ENCODE data around the gene PRPF40B.

The PRPF40B gene

DNA sequence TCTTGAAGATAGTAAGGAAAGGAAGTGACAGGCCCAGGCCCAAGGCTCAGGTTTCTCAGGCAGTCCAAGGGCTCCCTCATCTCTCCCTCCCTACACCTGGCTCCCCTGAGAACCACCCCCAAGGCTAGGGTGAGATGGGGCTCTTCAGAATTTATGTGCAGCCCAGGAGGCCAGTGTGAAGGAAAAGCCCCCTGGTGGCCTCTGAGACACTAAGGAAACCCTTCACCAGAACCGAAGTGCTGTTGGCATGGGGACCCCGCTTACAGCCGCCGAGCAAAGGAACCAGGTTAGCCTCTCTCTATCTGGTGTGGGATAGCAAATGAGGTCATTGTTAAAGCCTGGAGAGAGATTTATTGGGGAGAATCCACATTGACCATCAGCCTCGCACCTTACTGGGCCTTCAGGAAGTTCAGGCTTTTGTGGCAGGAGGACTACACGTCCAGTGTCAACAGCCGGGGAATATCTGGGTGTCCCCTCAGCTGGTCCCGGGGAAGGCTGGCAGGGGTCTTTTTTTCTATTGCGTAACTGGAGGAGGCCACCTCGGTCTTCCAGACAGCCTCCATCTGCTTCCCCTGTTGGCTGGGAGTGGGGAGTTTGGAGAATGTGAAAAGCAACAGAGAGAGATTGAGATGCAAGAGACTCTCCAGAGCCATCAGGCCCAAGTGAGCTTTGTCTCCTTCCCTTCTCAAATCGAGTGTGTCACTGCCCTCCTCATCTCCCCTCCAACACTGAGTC lies 36.0 kb upstream of the PRPF40B start:
- Histone ChIP-seq H3K4me2 (ENCODE audit: low read length) (no peak overlapping the region), H3K9ac (ENCODE audit: low read length) (no peak overlapping the region), H3K27ac (ENCODE audit: low read depth, low read length, poor library complexity, severe bottlenecking) (no peak overlapping the region), H3K4me3 (ENCODE audit: low read depth, low read length, poor library complexity, severe bottlenecking) (no peak overlapping the region), H4K20me1 (ENCODE audit: insufficient read depth, low read length) (no peaks in the 10 kb centered on the region), H3K79me2 (ENCODE audit: insufficient read depth, low read length) (no peaks in the 10 kb centered on the region), H3F3A (ENCODE audit: insufficient read depth, low read length) (no peaks in the 10 kb centered on the region), H3K9me2 (ENCODE audit: low read depth, low read length) (no peaks in the 10 kb centered on the region), H2AFZ (ENCODE audit: low read length) (no peak overlapping the region), H3K36me3 (ENCODE audit: insufficient read depth, low read length) (peaks cover 10% of the 10 kb centered on the region), H3K9me3 (ENCODE audit: low read length) (peaks cover 7% of the 10 kb centered on the region; the same call in 1 of the 2 replicates), H3K27me3 (ENCODE audit: insufficient read depth, low read length) (no peaks in the 10 kb centered on the region), H3K4me1 (ENCODE audit: insufficient read depth, low read length, severe bottlenecking) (no peaks in the 10 kb centered on the region)
- TF ChIP-seq, protein P1, sequence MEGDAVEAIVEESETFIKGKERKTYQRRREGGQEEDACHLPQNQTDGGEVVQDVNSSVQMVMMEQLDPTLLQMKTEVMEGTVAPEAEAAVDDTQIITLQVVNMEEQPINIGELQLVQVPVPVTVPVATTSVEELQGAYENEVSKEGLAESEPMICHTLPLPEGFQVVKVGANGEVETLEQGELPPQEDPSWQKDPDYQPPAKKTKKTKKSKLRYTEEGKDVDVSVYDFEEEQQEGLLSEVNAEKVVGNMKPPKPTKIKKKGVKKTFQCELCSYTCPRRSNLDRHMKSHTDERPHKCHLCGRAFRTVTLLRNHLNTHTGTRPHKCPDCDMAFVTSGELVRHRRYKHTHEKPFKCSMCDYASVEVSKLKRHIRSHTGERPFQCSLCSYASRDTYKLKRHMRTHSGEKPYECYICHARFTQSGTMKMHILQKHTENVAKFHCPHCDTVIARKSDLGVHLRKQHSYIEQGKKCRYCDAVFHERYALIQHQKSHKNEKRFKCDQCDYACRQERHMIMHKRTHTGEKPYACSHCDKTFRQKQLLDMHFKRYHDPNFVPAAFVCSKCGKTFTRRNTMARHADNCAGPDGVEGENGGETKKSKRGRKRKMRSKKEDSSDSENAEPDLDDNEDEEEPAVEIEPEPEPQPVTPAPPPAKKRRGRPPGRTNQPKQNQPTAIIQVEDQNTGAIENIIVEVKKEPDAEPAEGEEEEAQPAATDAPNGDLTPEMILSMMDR (IDR thresholded peaks at IDR 0.05; ENCODE audit: low read length): no peak
- TF ChIP-seq EZH2 (IDR thresholded peaks at IDR 0.05; ENCODE audit: borderline replicate concordance, low read length): no peak

DNA sequence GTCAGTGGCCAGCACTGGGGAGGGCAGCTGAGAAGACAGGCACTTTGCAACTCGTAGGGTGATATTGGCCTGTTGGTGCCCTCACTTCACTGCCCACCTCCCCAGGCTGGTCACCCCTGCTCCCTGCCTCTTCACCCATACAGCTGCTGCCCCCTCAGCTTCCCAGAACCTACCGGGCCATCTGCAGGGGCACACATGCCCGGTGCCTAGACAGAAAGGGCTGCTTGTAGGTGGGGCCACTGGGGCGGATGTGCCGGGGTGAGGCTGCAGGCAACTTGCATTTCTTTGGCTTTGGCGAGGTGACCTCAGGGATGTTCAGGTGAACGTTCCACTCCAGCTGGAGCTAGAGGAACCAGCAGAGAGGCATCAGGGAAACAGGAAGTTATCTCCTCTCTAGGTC lies 35.1 kb upstream of the PRPF40B start:
- Histone ChIP-seq H3K9me2 (ENCODE audit: low read depth, low read length) (no peaks in the 10 kb centered on the region), H3K79me2 (ENCODE audit: insufficient read depth, low read length) (no peaks in the 10 kb centered on the region), H3K4me3 (ENCODE audit: low read depth, low read length, poor library complexity, severe bottlenecking) (no peak overlapping the region), H3F3A (ENCODE audit: insufficient read depth, low read length) (no peaks in the 10 kb centered on the region), H2AFZ (ENCODE audit: low read length) (no peak overlapping the region), H3K4me2 (ENCODE audit: low read length) (no peak overlapping the region), H3K36me3 (ENCODE audit: insufficient read depth, low read length) (peaks cover 15% of the 10 kb centered on the region), H3K9me3 (ENCODE audit: low read length) (peaks cover 7% of the 10 kb centered on the region; the same call in 1 of the 2 replicates), H3K27me3 (ENCODE audit: insufficient read depth, low read length) (no peaks in the 10 kb centered on the region), H3K9ac (ENCODE audit: low read length) (no peak overlapping the region), H4K20me1 (ENCODE audit: insufficient read depth, low read length) (no peaks in the 10 kb centered on the region), H3K27ac (ENCODE audit: low read depth, low read length, poor library complexity, severe bottlenecking) (no peak overlapping the region), H3K4me1 (ENCODE audit: insufficient read depth, low read length, severe bottlenecking) (no peaks in the 10 kb centered on the region)
- TF ChIP-seq, protein P1 (IDR thresholded peaks at IDR 0.05; ENCODE audit: low read length): no peak
- TF ChIP-seq EZH2 (IDR thresholded peaks at IDR 0.05; ENCODE audit: borderline replicate concordance, low read length): no peak

DNA sequence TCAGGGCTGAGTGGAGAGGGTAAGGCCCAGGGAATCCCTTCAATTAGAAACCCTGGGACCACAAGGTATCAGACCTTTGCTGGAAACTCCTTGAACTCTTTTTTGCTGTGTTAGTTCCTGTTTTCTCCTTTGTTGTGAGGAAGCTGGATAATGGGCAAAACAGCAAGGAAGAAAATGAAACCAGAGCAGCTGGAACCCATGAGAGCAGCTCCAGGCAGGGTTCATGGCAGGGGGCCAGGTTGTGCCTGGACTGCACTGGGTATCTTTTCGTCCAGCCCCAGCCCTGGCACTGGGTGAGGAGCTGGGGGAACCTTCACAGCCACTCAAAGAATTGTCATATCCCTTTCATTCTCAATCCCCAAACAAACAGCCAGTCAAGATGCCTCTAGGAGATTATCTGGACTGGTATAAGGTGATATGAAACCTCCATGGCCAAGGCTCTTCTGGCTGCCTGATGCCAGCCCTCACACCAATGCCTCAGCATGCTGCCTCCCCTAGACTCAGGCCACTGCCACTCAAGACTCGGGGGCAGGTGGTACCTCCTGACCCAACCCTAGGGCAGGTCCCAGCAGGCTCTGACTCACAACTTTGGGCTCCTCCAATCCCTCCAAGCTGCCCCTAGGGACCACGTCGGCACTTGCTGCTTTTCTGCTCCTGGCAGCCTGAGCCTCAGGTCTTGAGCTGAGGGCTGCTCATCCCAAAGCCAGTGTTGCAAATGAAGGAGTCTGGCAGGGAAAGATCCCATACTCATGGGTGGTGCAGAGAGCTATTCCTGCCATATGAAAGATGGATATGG lies 34.4 kb upstream of the PRPF40B start:
- H3K4me3 ChIP-seq (ENCODE audit: low read depth, low read length, poor library complexity, severe bottlenecking): no peak overlapping the region
- H3K27me3 ChIP-seq (ENCODE audit: insufficient read depth, low read length): no peaks in the 10 kb centered on the region
- H3K9me3 ChIP-seq (ENCODE audit: low read length): peaks cover 7% of the 10 kb centered on the region; the same call in 1 of the 2 replicates
- H3K27ac ChIP-seq (ENCODE audit: low read depth, low read length, poor library complexity, severe bottlenecking): no peak overlapping the region
- peaks cover 13% of the 10 kb centered on the region for H3K36me3 ChIP-seq (ENCODE audit: insufficient read depth, low read length)
- H3F3A ChIP-seq (ENCODE audit: insufficient read depth, low read length): no peaks in the 10 kb centered on the region
- H4K20me1 ChIP-seq (ENCODE audit: insufficient read depth, low read length): no peaks in the 10 kb centered on the region
- no peaks in the 10 kb centered on the region for H3K9me2 ChIP-seq (ENCODE audit: low read depth, low read length)
- H3K79me2 ChIP-seq (ENCODE audit: insufficient read depth, low read length): no peaks in the 10 kb centered on the region
- no peak overlapping the region for H3K9ac ChIP-seq (ENCODE audit: low read length)
- no peak overlapping the region for H3K4me2 ChIP-seq (ENCODE audit: low read length)
- no peak overlapping the region for H2AFZ ChIP-seq (ENCODE audit: low read length)
- no peaks in the 10 kb centered on the region for H3K4me1 ChIP-seq (ENCODE audit: insufficient read depth, low read length, severe bottlenecking)
- no peak for TF ChIP-seq EZH2 (IDR thresholded peaks at IDR 0.05; ENCODE audit: borderline replicate concordance, low read length)
- TF ChIP-seq, protein P1 (IDR thresholded peaks at IDR 0.05; ENCODE audit: low read length): no peak
